Measurements from ENCODE around the gene KAZALD1.
A peak's percentile ranks its signal among the peaks of the same experiment; 100 is the strongest.
"Not testable (repeated sequence)": the region's sequence is repeated elsewhere in the genome, so short reads cannot be mapped to it uniquely, and the experiment has no call there.

KAZALD1 gene

GRCh38 chr10:101030496-101031127 is 31.2 kb upstream of the KAZALD1 start:
- DNase-seq (ENCODE audit: low read depth), result no peak

GRCh38 chr10:101031128-101031795 is 30.5 kb upstream of the KAZALD1 start, which contains the start of the genes PDZD7 and SFXN3:
PDZD7 (minus strand) TSS chr10:101031129; CDS start chr10:101030219, 910 bp downstream.
SFXN3 (plus strand) TSS chr10:101031234; CDS start chr10:101034695, 3,461 bp downstream.
- DNase-seq (ENCODE audit: low read depth), result peak; percentile 95

GRCh38 chr10:101031796-101032636 is 29.8 kb upstream of the KAZALD1 start:
- peak; percentile 70 for DNase-seq (ENCODE audit: low read depth)

GRCh38 chr10:101032637-101033224 is 29.1 kb upstream of the KAZALD1 start:
- peak; percentile 59 for DNase-seq (ENCODE audit: low read depth)

- DNase-seq (ENCODE audit: low read depth), result no peak
Observed at GRCh38 chr10:101033276-101033675, 28.5 kb upstream of the KAZALD1 start.

GRCh38 chr10:101034404-101034803 is 27.4 kb upstream of the KAZALD1 start:
- DNase-seq (ENCODE audit: low read depth), result not testable (repeated sequence)

- no peak for DNase-seq (ENCODE audit: low read depth)
Observed at GRCh38 chr10:101035314-101035713, 26.5 kb upstream of the KAZALD1 start.

GRCh38 chr10:101035916-101036702 is 25.7 kb upstream of the KAZALD1 start:
- DNase-seq (ENCODE audit: low read depth), result no peak

GRCh38 chr10:101036726-101037125 is 25.1 kb upstream of the KAZALD1 start:
- no peak for DNase-seq (ENCODE audit: low read depth)

- no peak for DNase-seq (ENCODE audit: low read depth)
Observed at GRCh38 chr10:101038484-101038883, 23.3 kb upstream of the KAZALD1 start.

- no peak for DNase-seq (ENCODE audit: low read depth)
Observed at GRCh38 chr10:101040061-101040460, 21.7 kb upstream of the KAZALD1 start.

- no peak for DNase-seq (ENCODE audit: low read depth)
Observed at GRCh38 chr10:101040851-101041250, 20.9 kb upstream of the KAZALD1 start.

- DNase-seq (ENCODE audit: low read depth), result peak; percentile 65
Observed at GRCh38 chr10:101041252-101041761, 20.5 kb upstream of the KAZALD1 start.

GRCh38 chr10:101042118-101042517 is 19.7 kb upstream of the KAZALD1 start:
- no peak for DNase-seq (ENCODE audit: low read depth)

- peak; percentile 79 for DNase-seq (ENCODE audit: low read depth)
Observed at GRCh38 chr10:101042667-101043362, 19.0 kb upstream of the KAZALD1 start.

- no peak for DNase-seq (ENCODE audit: low read depth)
Observed at GRCh38 chr10:101043363-101043707, 18.5 kb upstream of the KAZALD1 start.

- DNase-seq (ENCODE audit: low read depth), result no peak
Observed at GRCh38 chr10:101044117-101044516, 17.7 kb upstream of the KAZALD1 start.

GRCh38 chr10:101046332-101047238 is 15.2 kb upstream of the KAZALD1 start:
- no peak for DNase-seq (ENCODE audit: low read depth)

- no peak for DNase-seq (ENCODE audit: low read depth)
Observed at GRCh38 chr10:101047268-101047667, 14.5 kb upstream of the KAZALD1 start.

All from stimulated activated CD4-positive, alpha-beta T cell treated with anti-CD3 and anti-CD28 coated beads, Interleukin-2, amount 100 ng/mL, for 4 hours (primary cell).